NCI-H1092 (cell line): ENCODE measurements around the gene OR11A1.

Source experiments
- DNase-seq: peaks from one replicate; lab custom pipeline; 2025; lab: John Stamatoyannopoulos, UW

OR11A1 gene, protein sequence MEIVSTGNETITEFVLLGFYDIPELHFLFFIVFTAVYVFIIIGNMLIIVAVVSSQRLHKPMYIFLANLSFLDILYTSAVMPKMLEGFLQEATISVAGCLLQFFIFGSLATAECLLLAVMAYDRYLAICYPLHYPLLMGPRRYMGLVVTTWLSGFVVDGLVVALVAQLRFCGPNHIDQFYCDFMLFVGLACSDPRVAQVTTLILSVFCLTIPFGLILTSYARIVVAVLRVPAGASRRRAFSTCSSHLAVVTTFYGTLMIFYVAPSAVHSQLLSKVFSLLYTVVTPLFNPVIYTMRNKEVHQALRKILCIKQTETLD

DNA sequence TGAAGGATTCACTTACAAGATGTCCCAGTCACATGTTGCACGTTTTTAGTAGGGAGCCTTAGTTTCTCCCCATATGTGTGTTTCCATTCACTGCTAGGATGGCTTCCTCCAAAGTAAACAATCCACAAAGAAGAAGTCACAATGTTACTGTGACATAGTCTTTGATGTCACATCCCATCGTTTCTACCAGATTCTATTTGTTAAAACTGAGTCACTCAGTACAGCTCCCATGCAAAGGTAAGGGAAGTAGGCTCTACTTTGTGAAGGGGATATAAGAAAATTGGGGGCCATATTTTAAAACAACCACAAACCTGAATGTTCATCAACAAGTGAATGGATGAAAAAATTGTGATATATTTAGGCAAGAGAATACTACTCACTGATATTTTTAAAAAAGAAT is at the start of gene OR11A1, which contains the start of gene OR2H1:
OR11A1 (minus strand) TSS at position 101 of the 400 bp plus-strand sequence. CDS start 29,430 bp downstream, outside the sequence.
OR2H1 (plus strand) TSS at position 185 of the 400 bp plus-strand sequence. CDS start 4,615 bp downstream, outside the sequence.
- DNase-seq, result no peak

DNA sequence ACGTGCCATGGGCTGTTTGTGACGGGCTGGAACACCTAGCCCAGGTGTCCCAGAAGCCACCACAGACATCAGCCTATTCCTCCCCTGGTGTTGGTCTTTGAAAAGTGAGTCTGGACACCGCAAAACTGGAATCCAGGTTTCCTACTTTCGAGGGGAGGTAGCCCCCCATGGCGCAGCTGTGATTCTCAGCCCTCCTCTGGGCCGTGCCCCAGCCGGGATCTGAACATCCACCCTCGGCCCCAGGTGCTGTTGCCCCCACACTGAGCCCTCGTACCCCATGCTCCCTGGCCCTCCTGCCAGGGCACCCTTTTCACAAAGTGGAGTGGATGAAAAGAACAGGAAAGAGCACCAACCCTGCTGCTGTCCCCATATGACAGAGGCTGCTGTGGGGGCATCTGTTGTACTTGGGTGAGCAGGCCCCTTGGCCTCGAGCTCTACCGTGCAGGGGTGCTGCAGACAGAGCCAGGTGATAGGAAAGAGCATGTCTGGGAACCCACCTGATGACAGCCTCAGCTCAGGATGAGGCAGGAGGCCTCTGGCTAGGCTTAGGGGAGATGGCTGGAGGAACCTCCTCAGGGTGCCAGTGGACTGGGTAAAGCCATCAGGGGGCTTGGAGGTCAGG is 49.7 kb upstream of the OR11A1 start:
- DNase-seq, result no peak

DNA sequence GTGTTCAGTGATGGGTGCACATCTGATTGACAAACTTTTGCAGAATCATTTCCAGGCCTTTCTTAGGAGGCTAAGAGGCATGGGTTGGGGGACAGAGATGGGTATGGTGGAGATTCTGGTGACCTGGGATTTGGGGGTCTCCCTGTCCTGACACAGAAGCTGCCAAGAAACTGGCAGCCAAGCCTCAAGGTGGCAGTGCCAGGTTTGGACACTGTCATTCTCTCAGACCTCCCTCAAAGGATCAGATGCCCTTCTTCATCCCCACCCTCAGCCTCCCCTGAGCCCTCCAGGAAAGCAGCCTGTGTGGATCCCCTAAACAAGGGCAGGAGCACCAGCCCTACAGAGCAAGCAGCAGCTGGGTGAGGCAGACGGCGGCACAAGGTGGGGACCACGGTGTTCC is 48.9 kb upstream of the OR11A1 start:
- DNase-seq, result no peak

DNA sequence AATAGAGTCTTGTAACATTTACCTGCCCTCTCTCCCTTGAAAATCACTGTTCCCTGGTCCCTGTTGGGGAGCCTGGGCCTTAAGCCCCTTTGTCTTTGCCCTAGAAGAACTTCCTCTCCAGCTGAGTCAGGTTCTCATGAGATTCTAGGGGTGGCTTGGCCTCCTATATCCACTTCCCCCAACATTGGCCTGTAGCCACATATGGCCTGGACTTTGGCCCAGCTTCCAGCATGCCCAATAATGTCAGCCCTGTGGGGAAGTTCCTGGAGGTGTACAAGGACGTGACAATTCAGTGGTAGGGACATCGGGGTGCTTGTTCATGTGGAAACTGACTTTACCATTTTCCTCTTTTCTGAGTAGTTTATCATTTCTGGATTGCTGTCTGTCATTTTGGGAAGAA is 48.1 kb upstream of the OR11A1 start:
- no peak for DNase-seq

DNA sequence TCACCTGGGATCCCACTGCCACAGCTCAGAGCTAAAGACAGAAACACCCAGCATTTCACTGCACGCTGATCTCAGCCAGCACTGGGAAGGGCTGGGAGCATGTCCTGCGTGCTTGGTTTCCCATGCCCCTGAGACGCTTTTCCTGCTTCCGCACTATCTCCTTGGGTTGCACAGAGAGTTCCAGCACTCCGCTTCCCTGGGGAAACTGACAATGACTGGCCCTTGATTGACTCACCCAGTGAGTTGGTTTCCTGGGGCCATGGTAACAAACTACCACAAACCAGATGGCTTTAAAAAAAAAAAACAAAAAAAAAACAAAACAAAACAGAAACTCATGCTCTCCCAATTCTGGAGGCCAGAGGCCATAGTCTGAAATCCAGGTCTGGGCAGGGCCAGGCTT is 45.7 kb upstream of the OR11A1 start:
- no peak for DNase-seq

DNA sequence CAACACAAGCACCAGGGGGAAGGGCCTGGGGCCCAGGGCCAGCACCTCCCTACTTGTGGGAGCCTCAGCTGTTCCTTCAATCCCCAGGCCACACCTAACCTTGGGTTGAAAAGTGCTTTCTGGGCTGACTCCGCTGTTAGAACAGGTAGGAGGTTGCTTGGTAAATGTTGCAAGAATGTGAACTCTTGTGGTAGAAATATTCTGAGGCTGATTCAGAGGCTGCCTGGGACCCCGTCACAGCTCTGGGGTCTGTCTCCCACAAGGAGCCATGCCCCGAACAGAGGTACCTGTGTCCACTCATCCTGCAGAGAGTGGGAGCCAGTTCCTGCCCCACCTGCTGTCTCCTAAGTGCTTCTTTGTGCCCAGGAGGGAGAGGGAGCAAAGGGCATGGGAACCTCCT is 45.3 kb upstream of the OR11A1 start:
- no peak for DNase-seq

DNA sequence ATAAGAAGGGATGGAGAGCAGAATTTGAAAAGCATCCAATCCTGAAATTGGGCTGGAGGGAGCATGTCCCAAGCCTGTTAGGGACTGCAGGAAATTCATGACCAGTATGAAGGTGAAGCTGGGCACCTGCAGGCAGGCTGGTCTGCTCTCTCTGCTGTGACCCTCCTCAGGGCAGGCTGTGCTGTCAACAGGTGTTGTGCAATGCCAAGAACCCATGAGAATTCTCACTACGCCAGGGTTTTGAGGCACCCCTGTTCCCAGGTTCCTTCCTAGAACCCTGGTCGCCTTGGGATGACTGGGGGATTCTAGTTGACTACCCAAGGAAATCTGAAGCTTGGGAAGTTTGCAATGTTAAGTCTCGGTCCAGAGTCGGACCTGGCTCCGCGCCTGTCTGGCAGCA is 44.2 kb upstream of the OR11A1 start:
- DNase-seq, result no peak

DNA sequence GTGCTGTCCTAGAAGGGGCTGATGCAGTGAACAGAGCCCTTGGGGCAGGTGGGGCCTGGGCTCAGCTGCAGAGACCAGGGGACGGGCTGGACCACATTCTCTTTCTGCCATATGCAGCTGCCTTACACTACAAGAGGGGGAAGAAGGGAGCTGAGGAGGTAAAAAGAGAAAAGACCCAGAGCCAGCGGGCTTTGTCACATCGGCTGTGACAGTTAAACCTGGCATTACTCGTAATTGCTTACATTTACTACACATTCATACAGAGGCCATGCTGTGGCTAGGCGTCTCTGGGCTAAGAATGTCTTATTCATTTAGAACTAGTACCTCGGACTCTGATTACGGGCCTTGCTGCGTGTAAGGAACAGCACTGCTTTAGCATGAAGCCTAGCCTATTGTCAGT is 43.7 kb upstream of the OR11A1 start:
- no peak for DNase-seq

DNA sequence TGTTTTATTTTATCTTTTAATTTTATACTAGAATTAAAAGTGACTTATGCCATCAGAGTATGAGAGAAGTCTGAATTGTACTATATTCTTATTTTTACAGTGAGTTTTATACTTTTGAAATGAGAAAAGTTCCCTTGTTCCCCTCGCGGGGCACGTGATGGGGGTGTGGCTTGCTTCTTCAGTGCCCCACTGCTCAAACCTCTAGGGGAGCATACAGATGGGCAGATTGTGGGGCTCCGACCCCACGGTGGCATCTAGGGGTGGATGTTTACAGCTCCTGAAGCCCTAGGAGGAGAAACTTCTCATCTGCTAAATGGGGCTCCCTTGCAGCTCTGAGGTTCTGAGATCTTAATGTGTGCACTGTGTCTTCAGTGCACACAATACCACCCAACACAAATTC is 42.8 kb upstream of the OR11A1 start:
- DNase-seq, result no peak

DNA sequence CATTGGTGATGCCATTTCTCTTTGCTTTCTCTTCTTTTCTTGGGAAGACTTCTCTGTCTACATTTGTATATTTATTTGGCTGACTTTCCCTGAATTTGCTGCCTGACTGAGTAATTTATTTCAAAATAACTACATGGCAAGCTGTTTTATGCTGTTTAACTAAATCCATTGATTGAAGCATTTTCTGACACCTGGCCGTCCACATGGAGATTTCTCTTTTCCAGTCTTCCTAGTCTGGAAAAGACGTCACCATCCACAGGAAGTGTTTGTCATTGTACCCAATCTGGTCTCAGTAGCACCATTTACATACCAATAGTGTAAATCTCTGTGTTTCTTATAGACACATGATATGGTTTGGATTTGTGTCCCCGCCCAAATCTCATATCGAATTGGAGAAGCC is 40.1 kb upstream of the OR11A1 start:
- no peak for DNase-seq

DNA sequence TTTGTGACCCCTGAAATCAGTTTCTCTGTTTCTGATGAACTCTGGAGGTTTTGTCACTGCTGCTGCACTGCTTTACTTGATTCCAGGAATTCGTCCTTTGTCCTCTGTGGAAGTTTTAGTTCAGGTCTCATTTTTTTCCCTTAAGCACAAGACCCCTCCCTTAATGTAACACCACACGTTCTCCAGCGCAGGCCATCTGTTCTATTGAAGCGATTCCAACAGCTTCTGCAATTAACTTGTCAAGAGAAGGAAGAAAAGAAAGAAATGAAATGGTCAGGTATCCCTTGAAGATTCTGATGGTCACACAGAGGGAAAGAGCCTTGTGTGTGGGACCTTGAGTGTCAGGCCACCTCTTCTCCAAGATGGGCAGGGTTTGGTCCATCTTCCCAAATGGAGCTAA is 38.7 kb upstream of the OR11A1 start:
- DNase-seq, result no peak

DNA sequence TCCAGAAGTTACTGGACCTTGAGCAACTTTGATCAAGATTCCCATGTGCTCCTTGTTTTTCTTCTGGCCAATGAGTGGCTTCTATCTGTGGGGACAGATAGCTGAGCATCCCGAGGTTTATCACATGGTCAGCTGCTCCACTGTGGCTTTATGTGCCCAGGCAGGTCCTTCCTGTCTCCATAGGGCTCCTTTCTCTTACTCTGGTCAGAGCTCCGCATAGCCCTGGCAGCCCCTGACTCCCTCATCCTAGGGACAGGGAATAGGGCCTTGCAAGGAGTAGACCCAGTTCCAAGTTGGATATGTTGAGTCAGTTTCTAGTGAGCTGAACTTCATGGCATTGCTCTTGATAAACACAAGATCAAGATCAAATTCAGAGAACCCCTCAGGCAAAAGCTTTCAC is 37.3 kb upstream of the OR11A1 start:
- DNase-seq, result no peak

DNA sequence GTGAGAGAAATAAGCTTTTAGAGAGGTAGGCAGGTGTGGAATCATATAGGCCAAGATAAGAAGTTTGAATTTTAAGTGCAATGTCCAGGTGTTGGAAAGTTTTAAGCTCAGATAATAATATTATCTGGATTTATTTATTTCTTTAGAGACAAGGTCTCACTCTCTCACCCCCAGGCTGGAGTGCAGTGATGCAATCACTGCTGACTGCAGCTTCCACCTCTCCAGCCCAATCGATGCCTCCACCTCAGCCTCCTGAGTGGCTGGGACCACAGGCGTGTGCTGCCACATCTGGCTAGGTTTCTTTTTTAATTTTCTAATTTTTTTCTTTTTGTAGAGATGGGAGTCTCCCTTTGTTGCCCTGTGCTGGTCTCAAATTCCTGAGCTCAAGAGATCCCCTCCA is 36.4 kb upstream of the OR11A1 start:
- no peak for DNase-seq

DNA sequence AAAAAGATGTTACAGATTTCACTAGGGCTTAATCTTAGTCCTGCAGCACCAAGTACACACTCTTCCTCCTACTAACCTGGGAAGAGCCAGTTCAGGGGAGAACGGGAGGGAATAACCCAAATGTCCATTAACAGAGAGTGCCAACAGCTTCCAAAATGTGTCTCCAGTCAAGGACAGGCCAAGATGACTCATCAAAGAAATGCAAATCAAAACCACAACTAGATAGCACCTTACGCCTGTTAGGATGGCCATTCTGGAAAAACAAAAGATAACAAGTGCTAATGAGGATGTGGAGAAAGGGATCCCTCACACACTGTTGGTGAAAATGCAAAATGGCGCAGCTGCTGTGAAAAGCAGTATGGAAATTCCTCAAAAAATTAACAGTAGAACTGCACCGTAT is 34.7 kb upstream of the OR11A1 start:
- DNase-seq, result no peak

DNA sequence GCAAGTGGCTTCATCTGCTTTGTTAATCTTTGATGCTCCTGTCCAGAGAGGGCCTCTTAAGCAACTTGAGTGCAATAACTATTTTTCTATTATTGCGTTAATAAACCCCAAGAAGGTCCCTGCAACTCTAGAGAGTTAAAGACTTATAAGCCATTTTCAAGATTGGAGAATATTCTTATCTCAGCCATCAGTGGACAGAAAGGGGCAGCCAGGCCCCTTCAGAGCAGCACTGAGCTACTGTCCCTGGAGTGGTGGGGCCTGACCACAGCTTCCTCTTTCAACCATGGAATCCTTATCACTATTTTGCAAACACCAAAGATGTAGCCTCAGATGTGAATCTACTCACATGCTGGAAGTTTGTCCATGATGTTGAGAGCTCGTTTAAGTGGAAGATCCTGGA is 33.7 kb upstream of the OR11A1 start:
- no peak for DNase-seq

DNA sequence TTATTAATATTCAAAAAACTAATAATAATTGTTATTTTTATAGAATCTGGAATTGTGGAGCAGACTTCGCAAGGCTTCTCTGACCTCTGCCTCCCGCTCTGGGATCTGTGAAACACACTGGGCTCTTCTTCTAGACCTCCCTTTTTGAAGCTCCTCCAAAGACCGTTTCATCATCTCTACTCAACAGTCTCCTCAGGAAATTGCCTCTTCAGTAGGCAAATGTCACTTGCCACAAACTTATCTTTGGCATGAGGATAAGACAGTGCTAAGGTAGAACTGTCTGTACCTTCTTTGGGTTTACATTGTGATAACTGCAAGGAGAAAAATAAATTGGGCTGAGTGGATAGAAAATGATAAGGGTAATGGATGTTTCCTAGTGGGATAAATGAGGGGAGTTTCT is 33.2 kb upstream of the OR11A1 start:
- DNase-seq, result no peak

DNA sequence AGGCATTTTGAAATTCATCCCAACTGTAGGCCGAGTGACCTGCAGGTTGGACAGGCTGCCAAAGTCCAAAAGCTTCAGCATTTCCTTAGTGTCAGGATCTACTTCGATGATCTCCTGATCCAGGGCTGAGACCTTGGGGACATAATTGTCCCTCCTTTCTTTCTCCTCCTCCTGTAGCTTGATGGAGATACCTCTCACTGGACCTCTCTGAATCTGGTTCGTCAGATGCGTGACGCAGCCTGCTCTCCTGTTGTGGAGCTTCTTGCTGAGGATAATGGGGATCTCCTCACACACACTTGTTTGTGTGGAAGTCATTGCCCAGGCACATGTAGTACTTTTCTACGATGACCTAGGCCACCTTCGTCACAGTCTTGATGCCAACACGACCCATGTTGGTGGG is 32.4 kb upstream of the OR11A1 start:
- DNase-seq, result no peak

DNA sequence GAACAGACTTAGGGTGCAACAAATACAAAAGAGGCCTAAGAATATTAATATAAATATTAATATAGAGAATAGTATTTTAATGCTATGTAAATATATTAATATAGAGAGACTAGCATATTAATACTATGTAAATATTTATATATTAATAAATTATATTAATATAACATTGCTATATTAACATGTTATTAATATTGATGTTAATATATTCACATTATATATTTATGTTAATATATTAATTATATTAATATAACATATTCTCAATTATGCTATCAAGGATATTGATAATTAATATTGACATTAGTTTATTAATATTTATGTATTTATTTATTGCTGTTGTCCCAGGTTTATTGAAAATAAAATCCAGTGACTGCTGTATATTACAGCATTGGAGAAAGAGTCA is 32.0 kb upstream of the OR11A1 start:
- no peak for DNase-seq

DNA sequence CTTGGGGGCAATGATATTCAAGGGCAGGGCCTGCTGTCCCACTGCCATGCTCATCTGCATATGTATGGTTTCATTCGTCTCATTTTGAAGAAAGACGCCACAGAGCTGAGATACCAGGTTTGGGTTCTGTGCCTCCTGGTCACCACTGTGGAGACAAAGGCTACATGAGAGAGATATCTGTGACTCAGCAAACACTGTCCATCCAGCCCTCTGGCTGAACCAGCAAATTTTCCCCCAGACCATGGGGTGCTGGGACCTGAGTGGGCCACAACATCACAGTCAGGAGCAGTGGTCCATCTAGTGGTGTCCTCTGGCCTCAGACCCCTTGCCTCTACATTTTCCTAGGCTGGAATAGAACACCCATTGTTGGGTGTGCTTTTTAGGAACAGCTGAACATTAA is 30.8 kb upstream of the OR11A1 start, which contains the start of gene MAS1L:
MAS1L (minus strand) TSS at position 297 of the 400 bp plus-strand sequence; CDS start at position 243, 54 bp downstream.
- DNase-seq, result no peak

DNA sequence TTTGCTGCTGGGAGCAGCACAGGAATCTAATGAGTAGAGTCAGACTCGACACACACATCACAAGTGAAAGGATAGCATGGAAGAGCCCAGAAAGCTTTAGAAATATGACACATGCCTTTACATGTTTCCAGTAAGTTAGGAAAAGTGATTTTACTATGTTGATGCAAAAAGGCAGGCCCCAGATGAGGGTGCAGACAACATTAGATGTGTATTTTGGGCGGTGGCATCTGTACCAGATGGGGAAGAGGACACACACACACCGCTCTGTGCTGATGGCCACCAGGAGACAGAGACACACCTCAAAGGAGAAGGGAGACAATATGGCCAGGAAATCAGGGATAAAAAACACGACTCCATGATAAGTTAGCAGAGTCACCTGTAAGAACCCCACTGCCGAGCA is 30.3 kb upstream of the OR11A1 start:
- no peak for DNase-seq

DNA sequence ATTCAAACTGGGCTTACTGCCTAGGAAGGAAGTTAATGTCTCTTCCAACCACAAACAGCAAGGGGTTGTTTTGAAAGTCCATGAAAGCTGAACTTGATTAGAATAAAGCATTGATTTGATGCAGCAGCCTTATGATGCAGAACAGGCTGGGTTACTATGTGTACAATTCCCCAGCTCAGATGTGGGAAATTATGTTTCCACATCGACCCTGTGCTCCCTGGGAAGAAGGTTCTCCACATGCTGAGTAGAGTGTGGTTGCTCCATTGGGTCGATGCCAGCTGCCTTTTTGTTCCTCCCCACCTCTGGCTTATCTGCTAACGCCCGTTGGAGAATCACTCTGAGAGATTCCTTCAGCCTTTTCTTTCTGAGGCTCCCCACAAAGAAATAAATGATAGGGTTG is 29.7 kb upstream of the OR11A1 start:
- DNase-seq, result no peak

DNA sequence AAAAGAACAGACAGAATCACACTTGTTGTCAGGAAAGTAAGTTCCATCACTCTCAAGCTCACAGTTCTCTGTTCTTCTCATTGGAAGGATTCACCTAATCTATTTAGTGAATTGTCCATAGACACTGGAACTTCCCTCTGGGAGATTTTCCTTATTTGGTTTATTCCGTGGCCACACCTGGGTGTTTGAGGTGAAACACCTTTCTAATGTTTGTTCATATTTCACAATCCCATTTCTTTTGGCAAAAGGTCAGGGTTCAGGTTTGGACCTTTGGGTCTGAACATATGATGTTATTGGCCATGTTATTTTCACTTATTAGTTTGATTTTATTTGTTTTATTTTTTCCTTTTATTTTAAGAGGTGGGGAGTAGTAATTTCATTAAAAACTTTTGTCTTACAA is 26.9 kb upstream of the OR11A1 start:
- no peak for DNase-seq

DNA sequence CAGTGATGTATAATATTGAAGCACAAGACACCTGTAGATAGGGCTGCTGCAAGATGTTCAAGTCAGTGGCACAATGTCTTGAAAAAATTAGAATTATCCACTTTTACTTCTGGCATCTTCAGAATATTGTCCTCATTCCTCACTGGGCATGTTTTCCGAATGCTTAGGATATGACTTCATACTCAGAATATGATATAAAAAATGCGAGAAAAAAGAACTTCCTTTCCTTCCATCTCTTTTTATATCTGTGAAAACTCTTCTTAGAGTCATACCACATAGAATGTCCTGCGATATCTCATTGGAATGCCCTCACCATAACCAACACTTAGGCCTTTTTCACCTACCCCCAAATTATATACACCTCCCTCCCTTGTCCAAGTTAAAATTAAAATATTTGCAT is 26.3 kb upstream of the OR11A1 start:
- no peak for DNase-seq

DNA sequence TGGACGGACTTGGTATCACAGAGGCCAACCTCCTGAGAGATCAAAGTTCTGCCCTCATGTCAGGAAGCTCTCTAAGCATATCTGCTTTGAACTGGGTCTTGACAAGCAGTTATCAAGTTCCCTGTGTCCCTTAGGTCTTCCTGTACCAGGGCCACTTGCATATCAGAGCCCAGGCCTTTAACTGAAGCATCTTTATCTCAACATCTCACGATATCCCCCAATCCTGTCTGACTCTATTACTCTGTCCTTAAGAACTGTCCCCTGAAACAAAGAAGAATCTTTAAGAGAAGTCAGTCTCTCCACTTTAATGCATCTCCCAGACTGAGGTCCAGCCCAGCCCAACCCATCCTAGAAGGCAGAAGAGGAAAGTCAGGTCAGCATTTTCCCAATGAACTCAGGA is 22.7 kb upstream of the OR11A1 start:
- no peak for DNase-seq
